Activated CD4-positive, CD25-positive, alpha-beta regulatory T cell (primary cell): Measurements from ENCODE around the gene DBR1.
"Not testable (repeated sequence)": the region's sequence is repeated elsewhere in the genome, so short reads cannot be mapped to it uniquely, and the experiment has no call there.

Source experiments
- DNase-seq, 4 experiments: peaks; one replicate each; lab custom pipeline; 2025; lab: John Stamatoyannopoulos, UW

DBR1 gene

GRCh38 chr3:138186803-138187295 lies 12.1 kb upstream of the DBR1 start:
- peak; percentile 72 to 84 (median 78) for DNase-seq

- no peak for DNase-seq
These were observed 11.5 kb upstream of the DBR1 start for GRCh38 chr3:138186221-138186620.

GRCh38 chr3:138184994-138185393 lies 10.3 kb upstream of the DBR1 start:
- DNase-seq, result no peak

GRCh38 chr3:138180375-138181029 lies 5.8 kb upstream of the DBR1 start:
- peak in 1 of 4 experiments; percentile 9 for DNase-seq

- DNase-seq, result no peak
These were observed 826 bp downstream of the DBR1 start for GRCh38 chr3:138173769-138174420.

- DNase-seq, result no peak
These were observed 2.1 kb downstream of the DBR1 start for GRCh38 chr3:138172625-138173024.

GRCh38 chr3:138165061-138165460 lies 9.7 kb downstream of the DBR1 start:
- DNase-seq, result no peak

- no peak for DNase-seq
These were observed 17.0 kb downstream of the DBR1 start for GRCh38 chr3:138157743-138158142.

GRCh38 chr3:138154534-138154933 lies 20.2 kb downstream of the DBR1 start:
- no peak for DNase-seq

GRCh38 chr3:138148503-138148902 lies 26.2 kb downstream of the DBR1 start:
- DNase-seq, result no peak

- DNase-seq, result not testable (repeated sequence)
These were observed 32.5 kb downstream of the DBR1 start for GRCh38 chr3:138142181-138142580.

GRCh38 chr3:138140940-138141339 lies 33.8 kb downstream of the DBR1 start:
- DNase-seq, result no peak

- DNase-seq, result no peak
These were observed 35.0 kb downstream of the DBR1 start for GRCh38 chr3:138139691-138140090.

GRCh38 chr3:138137861-138138260 lies 36.9 kb downstream of the DBR1 start:
- no peak for DNase-seq

- no peak for DNase-seq
These were observed 38.5 kb downstream of the DBR1 start for GRCh38 chr3:138136201-138136600.

- DNase-seq, result no peak
These were observed 38.9 kb downstream of the DBR1 start for GRCh38 chr3:138135833-138136194.

GRCh38 chr3:138135146-138135832 lies 39.4 kb downstream of the DBR1 start:
- DNase-seq, result no peak

- DNase-seq, result no peak
These were observed 42.5 kb downstream of the DBR1 start, which contains the start of gene A4GNT for GRCh38 chr3:138132239-138132638. A4GNT (minus strand) TSS chr3:138132390; CDS start chr3:138131256, 1,134 bp downstream.

GRCh38 chr3:138127636-138128365 lies 46.9 kb downstream of the DBR1 start:
- no peak for DNase-seq

GRCh38 chr3:138125548-138126221 lies 49.0 kb downstream of the DBR1 start:
- no peak for DNase-seq

GRCh38 chr3:138124706-138125355 lies 49.9 kb downstream of the DBR1 start:
- no peak for DNase-seq
